K562 treated with DMSO at 1 percent for 24 hours (cell line): ENCODE data around the gene TAP2. TPM values are rescaled to one million over a fixed set of nuclear protein-coding genes. Genes with fewer than 3 reads are reported as not detected.

Experiments
- total RNA-seq: library from RNA; unstranded; fragments of 300-600 nt; gene quantifications from 2 replicates; pipeline ENCODE4 v1.2.3, GENCODE V29; 2022; ENCODE audit warnings: low read depth; ENCODE audit not compliant: insufficient read depth

Gene TAP2
- total RNA-seq = 22.6 and 35.8 TPM in 2 replicates

GRCh38 chr6:32838114-32838958 lies at the start of gene TAP2:
TAP2 (minus strand) TSS chr6:32838739; CDS start chr6:32838233, 506 bp downstream.

GRCh38 chr6:32853541-32854375 lies 15.2 kb upstream of the TAP2 start, which contains the start of the genes PSMB9 and TAP1:
PSMB9 (plus strand) TSS chr6:32854192; CDS start chr6:32854230, 38 bp downstream.
TAP1 (minus strand) TSS chr6:32853704; CDS start chr6:32853636, 68 bp downstream.

DNA sequence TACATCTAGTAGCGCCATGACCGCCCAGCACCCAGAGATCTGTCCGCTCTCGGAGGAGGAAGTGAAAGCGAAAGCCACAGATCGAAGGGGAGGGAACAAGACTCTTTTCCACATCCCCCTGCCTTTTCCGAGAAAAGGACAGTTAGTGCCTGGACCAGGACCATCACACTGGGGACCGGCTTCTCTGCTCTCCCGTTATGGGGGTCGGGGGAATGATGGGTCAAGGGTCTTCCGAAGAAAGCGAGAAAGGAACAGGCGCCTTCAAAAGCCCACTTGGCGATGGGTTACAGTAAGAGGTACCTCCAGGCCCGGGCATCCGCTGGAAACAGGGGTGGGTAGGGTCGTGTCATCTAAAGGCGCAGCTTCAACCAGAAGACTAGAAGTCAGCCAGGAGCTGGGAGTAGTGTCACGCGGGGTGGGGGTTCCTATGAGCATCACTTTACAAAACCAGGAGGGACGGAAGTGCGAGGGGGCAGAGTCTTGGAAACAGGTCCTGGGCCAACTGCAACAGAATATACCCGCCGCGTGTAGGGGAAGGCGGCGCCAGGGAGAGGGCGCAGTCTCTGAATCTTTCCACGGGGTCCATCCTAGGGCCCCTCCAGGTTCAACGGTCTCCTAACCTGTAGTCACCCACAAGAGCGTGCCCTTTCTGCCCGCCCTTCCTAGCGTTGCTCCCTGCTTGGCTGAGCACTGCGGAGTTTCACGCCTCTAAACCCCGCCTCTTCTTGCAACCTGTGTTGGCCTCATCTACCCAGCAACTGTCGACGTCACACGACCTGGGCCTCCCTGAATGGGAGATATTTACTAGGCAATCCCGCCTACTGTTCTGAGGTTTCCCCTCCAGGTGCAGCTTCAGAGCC lies 5.7 kb upstream of the TAP2 start, which contains the start of gene PSMB8:
Gene PSMB8 (minus strand): TSS at position 69 of the 860 bp plus-strand sequence. CDS start 51 bp downstream, at position 18.

DNA sequence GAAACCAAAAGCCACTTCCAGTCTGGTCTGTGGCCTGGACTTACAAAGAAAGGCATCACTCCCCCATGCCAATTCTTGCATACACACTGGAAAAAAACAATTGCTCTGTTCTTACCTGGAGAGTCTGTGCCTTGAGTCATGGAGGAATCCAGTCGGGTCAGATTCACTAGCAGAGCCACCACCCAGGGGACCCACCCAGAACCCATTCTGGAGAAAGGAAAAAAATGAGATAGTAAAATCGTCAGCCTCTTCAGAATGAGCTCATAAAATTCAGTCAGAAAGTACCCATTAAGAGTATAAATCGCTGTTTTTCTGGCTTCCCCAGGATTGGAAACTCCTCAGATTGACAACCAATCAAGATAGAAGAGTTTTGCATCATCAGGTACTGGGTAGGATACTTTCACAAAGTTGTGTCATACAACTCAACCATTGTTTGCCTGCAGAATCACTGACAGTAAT lies 21.8 kb downstream of the TAP2 start, which contains the start of gene HLA-DOB:
Gene HLA-DOB (minus strand): TSS at position 257 of the 459 bp plus-strand sequence. CDS start 51 bp downstream, at position 206.

Other genes starting within 250 kb of the TAP2 start
- not detected in 2 replicates for gene HLA-DRB1, start 248.9 kb downstream of the TAP2 start, total RNA-seq
- gene HLA-DQA1, start 201.3 kb downstream of the TAP2 start, total RNA-seq = not detected in 2 replicates
- not detected in 2 replicates for gene HLA-DQB1, start 172.1 kb downstream of the TAP2 start, total RNA-seq
- not detected in 2 replicates for gene HLA-DQA2, start 97.3 kb downstream of the TAP2 start, total RNA-seq
- not detected in 2 replicates for gene HLA-DQB2, start 75.2 kb downstream of the TAP2 start, total RNA-seq
- 0.74 and 0.86 TPM in 2 replicates for gene HLA-DOB, start 21.7 kb downstream of the TAP2 start, total RNA-seq
- 26.0 and 31.3 TPM in 2 replicates for gene PSMB8, start 5.3 kb upstream of the TAP2 start, total RNA-seq
- 23.8 and 28.4 TPM in 2 replicates for gene TAP1, start 15.0 kb upstream of the TAP2 start, total RNA-seq
- gene PSMB9, start 15.5 kb upstream of the TAP2 start, total RNA-seq = 73.6 and 76.7 TPM in 2 replicates
- not detected in 2 replicates for gene HLA-DMB, start 102.3 kb upstream of the TAP2 start, total RNA-seq
- 0.61 TPM in 1 of 2 replicates, not detected in the other for gene HLA-DMA, start 114.4 kb upstream of the TAP2 start, total RNA-seq
- 209 and 229 TPM in 2 replicates for gene BRD2, start 129.9 kb upstream of the TAP2 start, total RNA-seq
- not detected in 2 replicates for gene HLA-DOA, start 170.9 kb upstream of the TAP2 start, total RNA-seq
- 0.86 TPM in 1 of 2 replicates, not detected in the other for gene HLA-DPA1, start 234.9 kb upstream of the TAP2 start, total RNA-seq
- 1.3 and 1.9 TPM in 2 replicates for gene HLA-DPB1, start 237.3 kb upstream of the TAP2 start, total RNA-seq